SK-N-SH (cell line): ENCODE data around the gene PKN2.

Experiments used
- CHD2 ChIP-seq: fragments of 150-350 bp; IDR thresholded peaks from 2 replicates; pipeline ENCODE4 v1.6.1; 2018; ENCODE audit warnings: low read length; ENCODE audit not compliant: partially characterized antibody
- EP300 ChIP-seq, 2 experiments: IDR thresholded peaks; 2 replicates each; pipeline versions ENCODE4 v1.4.0 to v1.6.1; 2012; ENCODE audit warnings: borderline replicate concordance in 1 of 2, low read depth in 1 of 2, low read length in 1 of 2
- EZH2phosphoT487 ChIP-seq: fragments of 200-600 bp; sonication (generic); IDR thresholded peaks from 2 replicates; pipeline ENCODE4 v1.6.1; 2017; ENCODE audit warnings: low read depth, mixed run types, mild to moderate bottlenecking, antibody characterized with exemption, moderate library complexity, borderline replicate concordance
- NRF1 ChIP-seq: IDR thresholded peaks from 2 replicates; pipeline ENCODE4 v1.6.1; 2012; ENCODE audit warnings: low read depth, mild to moderate bottlenecking, low read length
- TAF1 ChIP-seq: IDR thresholded peaks from 2 replicates; pipeline ENCODE4 v1.6.1; 2012; ENCODE audit warnings: low read depth, mild to moderate bottlenecking, low read length, moderate library complexity, borderline replicate concordance
- TF ChIP-seq, protein P1 (sequence below): IDR thresholded peaks from 2 replicates; pipeline ENCODE4 v1.6.1; 2012; ENCODE audit warnings: mild to moderate bottlenecking, low read depth, low read length, moderate library complexity
- TF ChIP-seq, protein P2 (sequence below): fragments of 200-600 bp; sonication (generic); IDR thresholded peaks from 2 replicates; pipeline ENCODE4 v1.6.1; 2017; ENCODE audit warnings: antibody characterized with exemption, mild to moderate bottlenecking, moderate library complexity
- TF ChIP-seq, protein P3 (sequence below): fragments of 150-350 bp; IDR thresholded peaks from 2 replicates; pipeline ENCODE4 v1.6.1; 2017; ENCODE audit warnings: antibody characterized with exemption, low read length, low read depth, borderline replicate concordance
- TF ChIP-seq, protein P4 (sequence below): IDR thresholded peaks from 2 replicates; pipeline ENCODE4 v1.4.0; 2012; ENCODE audit warnings: low read depth

DNA sequence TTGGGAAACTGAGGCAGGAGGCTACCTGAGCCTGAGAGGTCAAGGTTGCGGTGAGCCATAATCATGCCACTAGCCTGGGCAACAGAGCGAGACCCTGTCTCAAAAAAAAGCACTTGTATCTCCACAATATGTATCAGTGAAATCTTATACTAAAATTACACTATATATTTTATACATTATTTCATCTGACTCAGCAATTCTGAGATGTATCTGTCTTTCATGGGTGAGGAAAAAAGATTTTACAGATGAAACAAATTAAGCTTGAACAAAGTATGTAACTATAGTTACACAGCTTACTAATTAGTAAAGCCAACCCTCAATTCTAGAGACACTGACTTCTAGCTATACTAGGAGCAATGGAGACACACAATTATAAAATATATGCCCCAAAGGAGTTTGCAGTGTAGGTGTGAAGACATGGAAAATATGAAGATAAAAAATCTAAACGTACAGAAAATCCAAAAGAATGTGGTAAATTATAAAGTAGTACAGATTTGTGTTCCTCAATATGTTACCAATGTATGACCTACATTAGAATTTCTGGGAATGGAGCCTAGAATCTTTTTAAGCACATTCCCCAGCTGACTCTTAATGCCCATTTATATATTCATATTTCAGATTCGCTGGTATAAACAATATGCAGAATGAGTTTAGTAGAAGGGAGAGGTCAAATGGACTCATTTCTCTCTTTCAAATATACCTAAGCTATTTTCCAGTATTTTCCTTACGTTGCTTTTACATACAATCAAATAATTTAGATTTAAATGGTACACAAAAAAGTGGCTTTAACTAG lies 192.7 kb downstream of the PKN2 start:
- TF ChIP-seq EZH2phosphoT487 (no peak), CHD2 (no peak), NRF1 (no peak), EP300 (IDR thresholded peaks at IDR 0.05; ENCODE audit: borderline replicate concordance in 1 of 2, low read depth in 1 of 2, low read length in 1 of 2) (no peak), TAF1 (no peak)
- TF ChIP-seq, protein P1, sequence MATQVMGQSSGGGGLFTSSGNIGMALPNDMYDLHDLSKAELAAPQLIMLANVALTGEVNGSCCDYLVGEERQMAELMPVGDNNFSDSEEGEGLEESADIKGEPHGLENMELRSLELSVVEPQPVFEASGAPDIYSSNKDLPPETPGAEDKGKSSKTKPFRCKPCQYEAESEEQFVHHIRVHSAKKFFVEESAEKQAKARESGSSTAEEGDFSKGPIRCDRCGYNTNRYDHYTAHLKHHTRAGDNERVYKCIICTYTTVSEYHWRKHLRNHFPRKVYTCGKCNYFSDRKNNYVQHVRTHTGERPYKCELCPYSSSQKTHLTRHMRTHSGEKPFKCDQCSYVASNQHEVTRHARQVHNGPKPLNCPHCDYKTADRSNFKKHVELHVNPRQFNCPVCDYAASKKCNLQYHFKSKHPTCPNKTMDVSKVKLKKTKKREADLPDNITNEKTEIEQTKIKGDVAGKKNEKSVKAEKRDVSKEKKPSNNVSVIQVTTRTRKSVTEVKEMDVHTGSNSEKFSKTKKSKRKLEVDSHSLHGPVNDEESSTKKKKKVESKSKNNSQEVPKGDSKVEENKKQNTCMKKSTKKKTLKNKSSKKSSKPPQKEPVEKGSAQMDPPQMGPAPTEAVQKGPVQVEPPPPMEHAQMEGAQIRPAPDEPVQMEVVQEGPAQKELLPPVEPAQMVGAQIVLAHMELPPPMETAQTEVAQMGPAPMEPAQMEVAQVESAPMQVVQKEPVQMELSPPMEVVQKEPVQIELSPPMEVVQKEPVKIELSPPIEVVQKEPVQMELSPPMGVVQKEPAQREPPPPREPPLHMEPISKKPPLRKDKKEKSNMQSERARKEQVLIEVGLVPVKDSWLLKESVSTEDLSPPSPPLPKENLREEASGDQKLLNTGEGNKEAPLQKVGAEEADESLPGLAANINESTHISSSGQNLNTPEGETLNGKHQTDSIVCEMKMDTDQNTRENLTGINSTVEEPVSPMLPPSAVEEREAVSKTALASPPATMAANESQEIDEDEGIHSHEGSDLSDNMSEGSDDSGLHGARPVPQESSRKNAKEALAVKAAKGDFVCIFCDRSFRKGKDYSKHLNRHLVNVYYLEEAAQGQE: no peak
- TF ChIP-seq, protein P2, sequence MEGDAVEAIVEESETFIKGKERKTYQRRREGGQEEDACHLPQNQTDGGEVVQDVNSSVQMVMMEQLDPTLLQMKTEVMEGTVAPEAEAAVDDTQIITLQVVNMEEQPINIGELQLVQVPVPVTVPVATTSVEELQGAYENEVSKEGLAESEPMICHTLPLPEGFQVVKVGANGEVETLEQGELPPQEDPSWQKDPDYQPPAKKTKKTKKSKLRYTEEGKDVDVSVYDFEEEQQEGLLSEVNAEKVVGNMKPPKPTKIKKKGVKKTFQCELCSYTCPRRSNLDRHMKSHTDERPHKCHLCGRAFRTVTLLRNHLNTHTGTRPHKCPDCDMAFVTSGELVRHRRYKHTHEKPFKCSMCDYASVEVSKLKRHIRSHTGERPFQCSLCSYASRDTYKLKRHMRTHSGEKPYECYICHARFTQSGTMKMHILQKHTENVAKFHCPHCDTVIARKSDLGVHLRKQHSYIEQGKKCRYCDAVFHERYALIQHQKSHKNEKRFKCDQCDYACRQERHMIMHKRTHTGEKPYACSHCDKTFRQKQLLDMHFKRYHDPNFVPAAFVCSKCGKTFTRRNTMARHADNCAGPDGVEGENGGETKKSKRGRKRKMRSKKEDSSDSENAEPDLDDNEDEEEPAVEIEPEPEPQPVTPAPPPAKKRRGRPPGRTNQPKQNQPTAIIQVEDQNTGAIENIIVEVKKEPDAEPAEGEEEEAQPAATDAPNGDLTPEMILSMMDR: no peak
- TF ChIP-seq, protein P3, sequence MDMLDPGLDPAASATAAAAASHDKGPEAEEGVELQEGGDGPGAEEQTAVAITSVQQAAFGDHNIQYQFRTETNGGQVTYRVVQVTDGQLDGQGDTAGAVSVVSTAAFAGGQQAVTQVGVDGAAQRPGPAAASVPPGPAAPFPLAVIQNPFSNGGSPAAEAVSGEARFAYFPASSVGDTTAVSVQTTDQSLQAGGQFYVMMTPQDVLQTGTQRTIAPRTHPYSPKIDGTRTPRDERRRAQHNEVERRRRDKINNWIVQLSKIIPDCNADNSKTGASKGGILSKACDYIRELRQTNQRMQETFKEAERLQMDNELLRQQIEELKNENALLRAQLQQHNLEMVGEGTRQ: no peak
- TF ChIP-seq, protein P4, sequence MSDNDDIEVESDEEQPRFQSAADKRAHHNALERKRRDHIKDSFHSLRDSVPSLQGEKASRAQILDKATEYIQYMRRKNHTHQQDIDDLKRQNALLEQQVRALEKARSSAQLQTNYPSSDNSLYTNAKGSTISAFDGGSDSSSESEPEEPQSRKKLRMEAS: no peak
